ENCODE data around the gene PTPA. TPM values are rescaled to one million over a fixed set of nuclear protein-coding genes. Genes with fewer than 3 reads are reported as not detected.

The PTPA gene
- total RNA-seq, 4 donors from 2014 or later, result 59.1 to 108 (median 83.8) TPM

GRCh38 chr9:129145841-129146292, 34.7 kb downstream of the PTPA start:
- peak overlapping the region; percentile 86 for H3K27ac ChIP-seq
- H3K4me3 ChIP-seq, result no peak overlapping the region
- DNase-seq (ENCODE audit: low spot score in 2 of 2), result no peak
- 48% methylated on average over 4 of the region's 7 CpGs for WGBS
- H3K36me3 ChIP-seq, result peaks cover 33% of the 10 kb centered on the region
- peaks cover 73% of the 10 kb centered on the region for H3K4me1 ChIP-seq
- no peaks in the 10 kb centered on the region for H3K9me3 ChIP-seq
- no peaks in the 10 kb centered on the region for H3K27me3 ChIP-seq
- TF ChIP-seq POLR2A (IDR thresholded peaks at IDR 0.05) (no peak), POLR2AphosphoS5 (IDR thresholded peaks at IDR 0.05) (no peak), CTCF (IDR thresholded peaks at IDR 0.05) (no peak), EP300 (IDR thresholded peaks at IDR 0.05) (no peak)

GRCh38 chr9:129146441-129146941, 35.3 kb downstream of the PTPA start:
- no peaks in the 10 kb centered on the region for H3K9me3 ChIP-seq
- 69% methylated on average over 4 of the region's 8 CpGs for WGBS
- H3K4me1 ChIP-seq, result peaks cover 67% of the 10 kb centered on the region
- no peak overlapping the region for H3K4me3 ChIP-seq
- TF ChIP-seq POLR2A (IDR thresholded peaks at IDR 0.05), result no peak
- no peak for TF ChIP-seq CTCF (IDR thresholded peaks at IDR 0.05)
- no peak for TF ChIP-seq EP300 (IDR thresholded peaks at IDR 0.05)
- no peak for TF ChIP-seq POLR2AphosphoS5 (IDR thresholded peaks at IDR 0.05)
- H3K27me3 ChIP-seq, result no peaks in the 10 kb centered on the region
- peaks cover 33% of the 10 kb centered on the region for H3K36me3 ChIP-seq
- DNase-seq (ENCODE audit: low spot score in 2 of 2), result no peak
- H3K27ac ChIP-seq, result peak overlapping the region; percentile 86

GRCh38 chr9:129148463-129149204, 37.4 kb downstream of the PTPA start:
- Histone ChIP-seq H3K4me3 (no peak overlapping the region), H3K9me3 (no peaks in the 10 kb centered on the region), H3K27me3 (no peaks in the 10 kb centered on the region), H3K27ac (peak overlapping the region; percentile 86), H3K4me1 (peaks cover 45% of the 10 kb centered on the region), H3K36me3 (peaks cover 36% of the 10 kb centered on the region)
- 89% methylated on average over 2 of the region's 6 CpGs for WGBS
- no peak for DNase-seq (ENCODE audit: low spot score in 2 of 2)
- TF ChIP-seq POLR2A (IDR thresholded peaks at IDR 0.05) (no peak), CTCF (IDR thresholded peaks at IDR 0.05) (no peak), EP300 (IDR thresholded peaks at IDR 0.05) (no peak), POLR2AphosphoS5 (IDR thresholded peaks at IDR 0.05) (no peak)

- Histone ChIP-seq H3K9me3 (no peaks in the 10 kb centered on the region), H3K27ac (no peak overlapping the region), H3K36me3 (peaks cover 32% of the 10 kb centered on the region)
Measured at GRCh38 chr9:129149442-129149841, 38.2 kb downstream of the PTPA start.

More at GRCh38 chr9:129149442-129149841, 38.2 kb downstream of the PTPA start:
- Histone ChIP-seq H3K4me1 (peaks cover 37% of the 10 kb centered on the region), H3K4me3 (no peak overlapping the region), H3K27me3 (no peaks in the 10 kb centered on the region)
- no peak for DNase-seq (ENCODE audit: low spot score in 2 of 2)
- TF ChIP-seq POLR2AphosphoS5 (IDR thresholded peaks at IDR 0.05), result no peak
- TF ChIP-seq CTCF (IDR thresholded peaks at IDR 0.05), result no peak
- TF ChIP-seq EP300 (IDR thresholded peaks at IDR 0.05), result no peak
- no peak for TF ChIP-seq POLR2A (IDR thresholded peaks at IDR 0.05)
- WGBS, result 93% methylated on average over 6 of the region's 6 CpGs
